CD4-positive, alpha-beta T cell (primary cell): Measurements from ENCODE around the gene PSMD5. TPM values are rescaled to one million over a fixed set of nuclear protein-coding genes. Genes with fewer than 3 reads are reported as not detected.

Source experiments
- ATAC-seq: fragments of 200-7000 bp; cut with Tn5 transposase; one replicate; pipeline ENCODE4 v1.10.0; 2022; ENCODE audit warnings: mild to moderate bottlenecking; ENCODE audit not compliant: poor library complexity
- CTCF ChIA-PET: fragments of 350-600 bp; sonication (Branson Sonifier 250); formaldehyde crosslinking; loops from one replicate; lab custom pipeline; 2021; ENCODE audit warnings: antibody characterized with exemption, inconsistent platforms; lab: Charles Lee
- POLR2A ChIA-PET: fragments of 350-600 bp; sonication (Branson Sonifier 250); formaldehyde crosslinking; loops from one replicate; lab custom pipeline; 2021; ENCODE audit warnings: antibody characterized with exemption, inconsistent platforms; lab: Charles Lee
- DNase-seq, 14 experiments: peaks; one replicate each; pipeline ENCODE4 v3.0.0-alpha.2; 2013 to 2020; ENCODE audit warnings: mixed read lengths in 2 of 14
- H3K27ac ChIP-seq, 2 donors: one replicate each; pipeline versions ENCODE4 v1.5.1 to v1.7.0; 2013; ENCODE audit warnings: low read length in 2 of 2, low read depth in 1 of 2, mild to moderate bottlenecking in 1 of 2
- H3K27me3 ChIP-seq, 2 experiments: 1 replicate in 1 of 2; 2 replicates in 1 of 2; pipeline versions ENCODE4 v1.6.1 to v1.7.0; 2013; ENCODE audit warnings: low read length in 2 of 2, control low read depth in 1 of 2, mild to moderate bottlenecking in 1 of 2, moderate library complexity in 1 of 2; ENCODE audit not compliant: insufficient read depth in 2 of 2, control insufficient read depth in 1 of 2
- H3K36me3 ChIP-seq: one replicate; pipeline ENCODE4 v1.6.1; 2013; ENCODE audit warnings: low read length, control low read depth; ENCODE audit not compliant: insufficient read depth
- H3K4me1 ChIP-seq: one replicate; pipeline ENCODE4 v1.6.1; 2013; ENCODE audit warnings: low read length, control low read depth; ENCODE audit not compliant: insufficient read depth
- H3K4me3 ChIP-seq: one replicate; pipeline ENCODE4 v1.5.1; 2013; ENCODE audit warnings: mild to moderate bottlenecking, low read length, moderate library complexity
- H3K9me3 ChIP-seq, 2 experiments: 1 replicate in 1 of 2; 2 replicates in 1 of 2; pipeline versions ENCODE4 v1.6.1 to v1.7.0; 2013; ENCODE audit warnings: low read length in 2 of 2, mild to moderate bottlenecking in 2 of 2, control low read depth in 1 of 2, moderate library complexity in 1 of 2; ENCODE audit not compliant: control insufficient read depth in 1 of 2, insufficient read depth in 1 of 2
- H3K27ac Mint-ChIP-seq: one replicate; pipeline ENCODE4 v1.8.0; 2020; ENCODE audit warnings: mixed read lengths
- H3K27me3 Mint-ChIP-seq: one replicate; pipeline ENCODE4 v1.8.0; 2021; ENCODE audit warnings: mixed read lengths
- H3K36me3 Mint-ChIP-seq: one replicate; pipeline ENCODE4 v1.8.0; 2021; ENCODE audit warnings: low read depth, mixed read lengths
- H3K4me1 Mint-ChIP-seq: one replicate; pipeline ENCODE4 v1.8.0; 2021; ENCODE audit warnings: low read depth, mixed read lengths
- H3K4me3 Mint-ChIP-seq: one replicate; pipeline ENCODE4 v1.8.0; 2020; ENCODE audit warnings: mild to moderate bottlenecking, mixed read lengths
- H3K9me3 Mint-ChIP-seq: one replicate; pipeline ENCODE4 v1.8.0; 2020; ENCODE audit warnings: mixed read lengths
- intact Hi-C, 2 experiments: fragments of 100-400 bp; cut with DNase I in 1 of 2; cut with micrococcal nuclease in 1 of 2; formaldehyde crosslinking; loops; one replicate each; pipeline versions ENCODE4 v1.15.1 to v1.9.0; 2023 to 2025; cut with DNase I, micrococcal nuclease
- total RNA-seq, 174 experiments: library from RNA in 2 of 174; stranded (reverse) in 2 of 174; gene quantifications; one replicate each; pipeline ENCODE4 v1.2.3 and lab custom pipeline; 2021 to 2026
- TF ChIP-seq, protein P1 (sequence below): fragments of 200-600 bp; IDR thresholded peaks from one replicate; pipeline ENCODE4 v1.8.0; 2022; ENCODE audit warnings: antibody characterized with exemption, mild to moderate bottlenecking

Gene PSMD5
- total RNA-seq, 2 experiments from 2014 or later: 35.4 to 44.3 TPM

GRCh38 chr9:120818595-120818994 is 24.1 kb downstream of the PSMD5 start:
- no peaks in the 10 kb centered on the region for H3K9me3 ChIP-seq
- H3K4me3 ChIP-seq: no peak overlapping the region
- CTCF ChIA-PET: no interaction called here
- Mint-ChIP-seq H3K36me3 (peaks cover 86% of the 10 kb centered on the region), H3K27ac (no peak overlapping the region), H3K4me1 (no peaks in the 10 kb centered on the region), H3K4me3 (no peak overlapping the region), H3K27me3 (no peaks in the 10 kb centered on the region), H3K9me3 (no peaks in the 10 kb centered on the region)
- ATAC-seq (no peak), DNase-seq (no peak)
- no peak overlapping the region for H3K27ac ChIP-seq
- H3K4me1 ChIP-seq: no peaks in the 10 kb centered on the region
- H3K36me3 ChIP-seq: peaks cover 42% of the 10 kb centered on the region
- TF ChIP-seq, protein P1, sequence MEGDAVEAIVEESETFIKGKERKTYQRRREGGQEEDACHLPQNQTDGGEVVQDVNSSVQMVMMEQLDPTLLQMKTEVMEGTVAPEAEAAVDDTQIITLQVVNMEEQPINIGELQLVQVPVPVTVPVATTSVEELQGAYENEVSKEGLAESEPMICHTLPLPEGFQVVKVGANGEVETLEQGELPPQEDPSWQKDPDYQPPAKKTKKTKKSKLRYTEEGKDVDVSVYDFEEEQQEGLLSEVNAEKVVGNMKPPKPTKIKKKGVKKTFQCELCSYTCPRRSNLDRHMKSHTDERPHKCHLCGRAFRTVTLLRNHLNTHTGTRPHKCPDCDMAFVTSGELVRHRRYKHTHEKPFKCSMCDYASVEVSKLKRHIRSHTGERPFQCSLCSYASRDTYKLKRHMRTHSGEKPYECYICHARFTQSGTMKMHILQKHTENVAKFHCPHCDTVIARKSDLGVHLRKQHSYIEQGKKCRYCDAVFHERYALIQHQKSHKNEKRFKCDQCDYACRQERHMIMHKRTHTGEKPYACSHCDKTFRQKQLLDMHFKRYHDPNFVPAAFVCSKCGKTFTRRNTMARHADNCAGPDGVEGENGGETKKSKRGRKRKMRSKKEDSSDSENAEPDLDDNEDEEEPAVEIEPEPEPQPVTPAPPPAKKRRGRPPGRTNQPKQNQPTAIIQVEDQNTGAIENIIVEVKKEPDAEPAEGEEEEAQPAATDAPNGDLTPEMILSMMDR: no peak
- intact Hi-C loops: no loop called here
- no peaks in the 10 kb centered on the region for H3K27me3 ChIP-seq
- POLR2A ChIA-PET: no interaction called here

DNA sequence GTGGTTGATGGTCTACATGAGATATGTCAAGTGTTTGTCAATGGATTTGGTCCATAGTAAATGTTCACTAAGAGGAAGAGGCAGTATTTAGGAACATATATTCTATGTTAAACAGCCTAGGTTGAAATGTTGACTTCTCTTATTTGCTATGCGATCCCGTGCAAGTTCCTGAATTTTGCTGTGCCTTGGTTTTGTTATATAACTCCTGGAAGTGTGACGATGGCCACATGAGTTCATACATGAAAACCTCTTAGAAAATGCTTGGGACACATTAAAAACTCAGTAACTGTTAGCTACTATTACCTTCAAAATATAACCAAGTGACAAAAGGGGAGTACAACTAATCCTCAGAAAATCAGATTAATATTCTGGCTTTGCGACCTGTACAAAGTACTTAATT is 27.6 kb downstream of the PSMD5 start:
- DNase-seq (no peak), ATAC-seq (no peak)
- Histone ChIP-seq H3K36me3 (peaks cover 29% of the 10 kb centered on the region), H3K27me3 (no peaks in the 10 kb centered on the region), H3K27ac (no peak overlapping the region), H3K4me1 (no peaks in the 10 kb centered on the region), H3K4me3 (no peak overlapping the region), H3K9me3 (peaks cover 0 to 2% of the 10 kb centered on the region in 2 experiments)
- intact Hi-C loops: no loop called here
- Mint-ChIP-seq H3K36me3 (peaks cover 77% of the 10 kb centered on the region), H3K4me1 (no peaks in the 10 kb centered on the region), H3K4me3 (no peak overlapping the region), H3K27ac (no peak overlapping the region), H3K9me3 (peaks cover 5% of the 10 kb centered on the region), H3K27me3 (no peaks in the 10 kb centered on the region)
- POLR2A ChIA-PET: interaction anchor here (1.0 kb wide), 1 partner anchor 28 kb away, joined by 3 read pairs; the partner anchor contains the start of gene PSMD5
- TF ChIP-seq, protein P1: no peak
- CTCF ChIA-PET: no interaction called here

DNA sequence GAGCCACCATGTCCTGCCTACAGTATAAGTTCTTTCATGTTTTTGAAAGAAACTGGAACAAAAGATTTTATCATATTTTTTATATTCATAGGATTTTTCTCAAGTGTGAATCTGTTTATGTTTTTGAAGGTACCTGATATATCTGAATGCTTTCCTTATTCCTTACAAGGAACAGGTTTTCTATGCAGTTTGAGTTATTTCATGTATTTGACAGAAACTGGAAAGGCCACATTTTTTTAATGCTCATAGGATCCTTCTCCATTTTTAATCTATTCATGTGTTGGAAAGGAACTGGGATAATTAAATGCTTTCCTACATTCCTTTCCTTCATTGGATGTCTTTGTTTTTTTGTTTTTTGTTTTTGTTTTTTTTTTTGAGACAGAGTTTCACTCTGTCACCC is 33.8 kb downstream of the PSMD5 start:
- H3K9me3 Mint-ChIP-seq: peaks cover 20% of the 10 kb centered on the region
- no peak overlapping the region for H3K4me3 Mint-ChIP-seq
- intact Hi-C loops: no loop called here

More for the DNA sequence above, 33.8 kb downstream of the PSMD5 start:
- Mint-ChIP-seq H3K27ac (no peak overlapping the region), H3K36me3 (peaks cover 59% of the 10 kb centered on the region), H3K4me1 (no peaks in the 10 kb centered on the region), H3K27me3 (no peaks in the 10 kb centered on the region)
- ChIA-PET POLR2A (no interaction called here), CTCF (no interaction called here)
- Histone ChIP-seq H3K27me3 (no peaks in the 10 kb centered on the region), H3K27ac (no peak overlapping the region), H3K4me3 (no peak overlapping the region), H3K9me3 (peaks cover 35 to 43% of the 10 kb centered on the region in 2 experiments), H3K4me1 (no peaks in the 10 kb centered on the region), H3K36me3 (no peaks in the 10 kb centered on the region)
- DNase-seq (no peak), ATAC-seq (no peak)
- TF ChIP-seq, protein P1: no peak
